Adipocyte (in vitro differentiated cells): ENCODE results near the gene CHIT1.

Experiments
- DNase-seq: peaks from one replicate; pipeline ENCODE4 v3.0.0-alpha.2; 2015; ENCODE audit warnings: low read depth
- H3K27me3 ChIP-seq: replicated peaks from 2 replicates; pipeline ENCODE4 v1.7.0; 2013; ENCODE audit warnings: mild to moderate bottlenecking, low read length, moderate library complexity; ENCODE audit not compliant: control insufficient read depth, insufficient read depth
- H3K36me3 ChIP-seq: 2 replicates; pipeline ENCODE4 v1.7.0; 2013; ENCODE audit warnings: low read length, mild to moderate bottlenecking, moderate library complexity; ENCODE audit not compliant: control insufficient read depth, insufficient read depth, severe bottlenecking
- H3K4me1 ChIP-seq: 2 replicates; pipeline ENCODE4 v1.7.0; 2013; ENCODE audit warnings: mild to moderate bottlenecking, low read length, moderate library complexity; ENCODE audit not compliant: control insufficient read depth, insufficient read depth
- H3K4me3 ChIP-seq: 2 replicates; pipeline ENCODE4 v1.7.0; 2013; ENCODE audit warnings: mild to moderate bottlenecking, low read length, moderate library complexity
- H3K9ac ChIP-seq: 2 replicates; pipeline ENCODE4 v1.7.0; 2013; ENCODE audit warnings: mild to moderate bottlenecking, low read length, moderate library complexity
- H3K9me3 ChIP-seq: 2 replicates; pipeline ENCODE4 v1.7.0; 2013; ENCODE audit warnings: mild to moderate bottlenecking, low read length, moderate library complexity; ENCODE audit not compliant: control insufficient read depth

Gene CHIT1

GRCh38 chr1:203170625-203171330 is 58.7 kb downstream of the CHIT1 start:
- no peak overlapping the region for H3K9ac ChIP-seq
- no peaks in the 10 kb centered on the region for H3K4me1 ChIP-seq
- no peak for DNase-seq
- no peak overlapping the region for H3K4me3 ChIP-seq
- H3K27me3 ChIP-seq: no peaks in the 10 kb centered on the region
- no peaks in the 10 kb centered on the region for H3K36me3 ChIP-seq
- no peaks in the 10 kb centered on the region for H3K9me3 ChIP-seq

DNA sequence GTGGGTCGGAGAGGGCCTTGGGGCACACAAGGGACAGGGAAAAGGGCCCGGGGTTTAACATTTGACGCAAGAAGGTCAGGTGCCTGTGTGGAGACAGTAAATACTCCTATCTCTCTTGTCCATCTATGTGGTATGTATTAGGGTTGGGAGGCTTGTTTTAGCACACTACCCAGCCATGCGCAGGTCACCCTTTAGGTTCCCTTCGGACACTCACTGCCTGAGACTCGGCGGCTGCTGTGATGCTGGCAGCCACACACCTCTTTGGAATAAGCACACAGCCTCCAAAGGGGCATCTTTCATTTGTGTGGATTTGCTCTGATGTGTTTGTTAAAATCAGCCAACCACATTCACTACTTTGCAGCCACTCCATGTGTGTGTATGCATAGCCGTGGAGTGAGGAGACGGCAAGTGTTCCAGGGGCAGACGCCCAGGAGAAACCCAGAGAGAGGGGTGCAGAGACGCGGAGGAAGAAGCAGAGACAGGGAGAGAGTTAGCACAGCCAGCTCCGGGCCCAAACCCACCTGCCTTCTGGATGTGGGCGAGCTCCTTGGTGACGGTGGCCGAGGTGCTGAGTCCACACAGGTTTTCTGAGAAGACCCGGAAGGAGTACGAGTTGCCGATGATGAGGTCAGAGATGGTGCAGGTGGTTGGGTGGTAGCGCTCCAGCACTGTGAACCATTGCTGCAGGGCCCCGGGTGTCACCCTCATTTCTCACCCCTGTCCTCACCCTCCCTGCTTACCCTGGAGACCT is 59.5 kb downstream of the CHIT1 start:
- H3K4me3 ChIP-seq: no peak overlapping the region
- no peaks in the 10 kb centered on the region for H3K9me3 ChIP-seq
- DNase-seq: no peak
- H3K36me3 ChIP-seq: no peaks in the 10 kb centered on the region
- no peaks in the 10 kb centered on the region for H3K4me1 ChIP-seq
- no peak overlapping the region for H3K9ac ChIP-seq
- H3K27me3 ChIP-seq: no peaks in the 10 kb centered on the region

- H3K9me3 ChIP-seq: no peaks in the 10 kb centered on the region
- no peak overlapping the region for H3K4me3 ChIP-seq
- H3K36me3 ChIP-seq: no peaks in the 10 kb centered on the region
- H3K9ac ChIP-seq: no peak overlapping the region
- H3K4me1 ChIP-seq: no peaks in the 10 kb centered on the region
- DNase-seq: no peak
- no peaks in the 10 kb centered on the region for H3K27me3 ChIP-seq
These were observed 60.5 kb downstream of the CHIT1 start for GRCh38 chr1:203168991-203169390.

DNA sequence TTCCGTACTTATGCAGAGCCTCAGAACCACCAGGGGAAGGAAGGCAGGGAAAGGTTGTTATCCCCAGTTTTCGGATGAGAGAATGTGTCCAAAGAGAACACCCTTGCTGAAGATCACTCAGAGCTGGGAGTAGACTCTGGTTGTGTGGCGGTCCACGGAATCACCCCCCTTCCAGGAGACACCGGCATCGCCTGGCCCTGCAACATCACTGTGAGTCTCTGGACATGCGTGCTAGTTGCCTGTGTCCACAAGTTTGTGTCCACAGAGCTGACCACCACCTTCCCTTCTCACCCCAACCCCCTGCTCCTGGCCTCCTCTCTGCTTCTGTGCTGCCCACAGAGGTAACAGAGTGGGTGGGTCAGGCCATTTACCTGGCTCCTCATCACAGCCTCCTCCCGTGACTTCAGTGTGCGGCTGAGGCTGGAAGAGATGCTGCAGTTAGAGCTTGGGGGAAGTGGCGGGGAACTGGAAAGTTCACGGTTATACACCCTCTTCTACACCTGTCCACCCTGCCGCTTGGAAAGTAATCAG is 61.2 kb downstream of the CHIT1 start:
- Histone ChIP-seq H3K27me3 (no peaks in the 10 kb centered on the region), H3K9me3 (no peaks in the 10 kb centered on the region), H3K4me1 (no peaks in the 10 kb centered on the region), H3K36me3 (no peaks in the 10 kb centered on the region), H3K4me3 (no peak overlapping the region), H3K9ac (no peak overlapping the region)
- no peak for DNase-seq

- Histone ChIP-seq H3K9ac (no peak overlapping the region), H3K4me1 (no peaks in the 10 kb centered on the region), H3K36me3 (no peaks in the 10 kb centered on the region), H3K9me3 (no peaks in the 10 kb centered on the region), H3K4me3 (no peak overlapping the region), H3K27me3 (no peaks in the 10 kb centered on the region)
- DNase-seq: no peak
These were observed 61.6 kb downstream of the CHIT1 start for GRCh38 chr1:203167913-203168200.

- Histone ChIP-seq H3K27me3 (no peaks in the 10 kb centered on the region), H3K36me3 (no peaks in the 10 kb centered on the region), H3K9ac (no peak overlapping the region), H3K4me1 (no peaks in the 10 kb centered on the region), H3K9me3 (no peaks in the 10 kb centered on the region), H3K4me3 (no peak overlapping the region)
- no peak for DNase-seq
These were observed 62.2 kb downstream of the CHIT1 start for GRCh38 chr1:203167026-203167912.

DNA sequence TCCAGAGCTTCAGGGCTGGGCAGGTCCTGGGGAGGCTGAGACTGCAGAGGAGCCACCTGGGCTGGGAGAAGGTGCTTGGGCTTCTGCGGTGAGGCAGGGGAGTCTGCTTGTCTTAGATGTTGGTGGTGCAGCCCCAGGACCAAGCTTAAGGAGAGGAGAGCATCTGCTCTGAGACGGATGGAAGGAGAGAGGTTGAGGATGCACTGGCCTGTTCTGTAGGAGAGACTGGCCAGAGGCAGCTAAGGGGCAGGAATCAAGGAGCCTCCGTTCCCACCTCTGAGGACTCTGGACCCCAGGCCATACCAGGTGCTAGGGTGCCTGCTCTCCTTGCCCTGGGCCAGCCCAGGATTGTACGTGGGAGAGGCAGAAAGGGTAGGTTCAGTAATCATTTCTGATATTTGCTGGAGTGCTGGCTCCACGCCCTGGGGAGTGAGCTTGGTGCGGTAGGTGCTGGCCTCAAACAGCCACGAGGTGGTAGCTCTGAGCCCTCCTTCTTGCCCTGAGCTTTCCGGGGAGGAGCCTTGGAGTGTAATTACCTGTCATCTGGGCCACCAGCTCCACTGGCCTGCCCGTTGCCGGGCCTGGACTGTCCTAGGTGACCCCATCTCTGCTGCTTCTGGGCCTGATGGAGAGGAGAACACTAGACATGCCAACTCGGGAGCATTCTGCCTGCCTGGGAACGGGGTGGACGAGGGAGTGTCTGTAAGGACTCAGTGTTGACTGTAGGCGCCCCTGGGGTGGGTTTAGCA is 63.1 kb downstream of the CHIT1 start:
- Histone ChIP-seq H3K4me1 (no peaks in the 10 kb centered on the region), H3K27me3 (no peaks in the 10 kb centered on the region), H3K4me3 (no peak overlapping the region), H3K9ac (no peak overlapping the region), H3K9me3 (no peaks in the 10 kb centered on the region), H3K36me3 (no peaks in the 10 kb centered on the region)
- DNase-seq: no peak
